IMR-90 (cell line): Measurements from ENCODE around the gene DCTN5. TPM values are rescaled to one million over a fixed set of nuclear protein-coding genes. Genes with fewer than 3 reads are reported as not detected.

ENCODE experiments used
- ATAC-seq: fragments of 200-7000 bp; cut with Tn5 transposase; 2 replicates; pipeline ENCODE4 v1.9.1; 2020; ENCODE audit warnings: low read depth, mild to moderate bottlenecking, moderate library complexity
- BruUV-seq: library from RNA; stranded (reverse); fragments of 400-500 nt; replicated peaks from 2 replicates; lab custom pipeline; 2021; lab: Mats Ljungman, UMichigan
- CTCF ChIA-PET: fragments of 300-600 bp; formaldehyde crosslinking; extraction: SDS; loops from one replicate; lab custom pipeline; 2021; ENCODE audit warnings: antibody characterized with exemption; lab: Yijun Ruan, JAX
- POLR2A ChIA-PET: fragments of 300-600 bp; sonication (Branson Sonifier 250); formaldehyde crosslinking; loops from one replicate; lab custom pipeline; 2022; ENCODE audit warnings: antibody characterized with exemption; ENCODE audit not compliant: unreplicated experiment; lab: Charles Lee
- DNase-seq: peaks from one replicate; pipeline ENCODE4 v3.0.0; 2013
- H2AFZ ChIP-seq: replicated peaks from 2 replicates; pipeline ENCODE3; 2013; ENCODE audit warnings: low read length, mild to moderate bottlenecking; ENCODE audit not compliant: poor library complexity
- H2AK5ac ChIP-seq: 2 replicates; pipeline ENCODE4 v1.6.1; 2013; ENCODE audit warnings: low read depth, low read length, inconsistent platforms
- H2AK9ac ChIP-seq: replicated peaks from 2 replicates; pipeline ENCODE3; 2013; ENCODE audit warnings: mild to moderate bottlenecking, low read depth, low read length, moderate library complexity; ENCODE audit not compliant: poor library complexity
- H2BK120ac ChIP-seq: 2 replicates; pipeline ENCODE4 v1.6.1; 2013; ENCODE audit warnings: low read depth, low read length, inconsistent platforms
- H2BK15ac ChIP-seq: 3 replicates; pipeline ENCODE4 v1.6.1; 2013; ENCODE audit warnings: low read depth, low read length, inconsistent platforms
- H2BK20ac ChIP-seq: 2 replicates; pipeline ENCODE4 v1.6.1; 2013; ENCODE audit warnings: low read depth, mild to moderate bottlenecking, inconsistent platforms, low read length, moderate library complexity
- H2BK5ac ChIP-seq: 2 replicates; pipeline ENCODE4 v1.6.1; 2013; ENCODE audit warnings: mild to moderate bottlenecking, low read depth, low read length, inconsistent platforms; ENCODE audit not compliant: poor library complexity, severe bottlenecking
- H3K14ac ChIP-seq: replicated peaks from 2 replicates; pipeline ENCODE4 v1.6.1; 2013; ENCODE audit warnings: low read depth, low read length, inconsistent platforms
- H3K18ac ChIP-seq: 2 replicates; pipeline ENCODE4 v1.6.1; 2013; ENCODE audit warnings: low read depth, low read length, control low read depth
- H3K23ac ChIP-seq: 2 replicates; pipeline ENCODE4 v1.6.1; 2013; ENCODE audit warnings: low read depth, low read length, inconsistent platforms
- H3K27ac ChIP-seq: 2 replicates; pipeline ENCODE4 v1.5.1; 2013; ENCODE audit warnings: mild to moderate bottlenecking, control low read depth, low read length; ENCODE audit not compliant: insufficient read depth
- H3K27me3 ChIP-seq: 2 replicates; pipeline ENCODE4 v1.6.1; 2013; ENCODE audit warnings: low read length; ENCODE audit not compliant: control insufficient read depth, insufficient read depth
- H3K36me3 ChIP-seq: 2 replicates; pipeline ENCODE4 v1.6.1; 2013; ENCODE audit warnings: low read length, mixed read lengths; ENCODE audit not compliant: control insufficient read depth, insufficient read depth
- H3K4ac ChIP-seq: 2 replicates; pipeline ENCODE4 v1.6.1; 2013; ENCODE audit warnings: low read depth, low read length, inconsistent platforms
- H3K4me1 ChIP-seq: 2 replicates; pipeline ENCODE4 v1.6.1; 2013; ENCODE audit warnings: low read length, mixed read lengths; ENCODE audit not compliant: control insufficient read depth, insufficient read depth
- H3K4me2 ChIP-seq: 2 replicates; pipeline ENCODE4 v1.6.1; 2013; ENCODE audit warnings: low read depth, mild to moderate bottlenecking, control low read depth, low read length, moderate library complexity
- H3K4me3 ChIP-seq: 2 replicates; pipeline ENCODE4 v1.5.1; 2013; ENCODE audit warnings: low read depth, mild to moderate bottlenecking, control low read depth, low read length, moderate library complexity; ENCODE audit not compliant: insufficient read depth
- H3K56ac ChIP-seq: 2 replicates; pipeline ENCODE4 v1.6.1; 2013; ENCODE audit warnings: low read length, inconsistent platforms; ENCODE audit not compliant: insufficient read depth; ENCODE audit errors: extremely low read depth
- H3K79me1 ChIP-seq, 2 experiments: 2 replicates each; pipeline ENCODE4 v1.6.1; 2013; ENCODE audit warnings: low read length in 2 of 2, inconsistent platforms in 1 of 2, low read depth in 1 of 2
- H3K9ac ChIP-seq: 2 replicates; pipeline ENCODE4 v1.6.1; 2013; ENCODE audit warnings: low read depth, low read length, control low read depth
- H3K9me1 ChIP-seq: 2 replicates; pipeline ENCODE4 v1.6.1; 2013; ENCODE audit warnings: low read length, inconsistent platforms; ENCODE audit not compliant: insufficient read depth
- H3K9me3 ChIP-seq: 2 replicates; pipeline ENCODE4 v1.6.1; 2013; ENCODE audit warnings: low read length; ENCODE audit not compliant: control insufficient read depth, insufficient read depth
- H4K20me1 ChIP-seq: 2 replicates; pipeline ENCODE4 v1.6.1; 2013; ENCODE audit warnings: low read length, inconsistent platforms; ENCODE audit not compliant: insufficient read depth
- H4K5ac ChIP-seq: 2 replicates; pipeline ENCODE4 v1.6.1; 2013; ENCODE audit warnings: mild to moderate bottlenecking, low read depth, low read length, control low read depth
- H4K8ac ChIP-seq, 2 experiments: 2 replicates each; pipeline ENCODE4 v1.6.1; 2013; ENCODE audit warnings: low read depth in 2 of 2, low read length in 2 of 2, control low read depth in 1 of 2, inconsistent platforms in 1 of 2
- H4K91ac ChIP-seq: 2 replicates; pipeline ENCODE4 v1.6.1; 2013; ENCODE audit warnings: low read depth, low read length, inconsistent platforms; ENCODE audit not compliant: insufficient read depth
- FOS ChIP-seq: fragments of 150-350 bp; IDR thresholded peaks from 2 replicates; pipeline ENCODE4 v1.6.1; 2016; ENCODE audit warnings: low read depth, low read length
- MAFK ChIP-seq: IDR thresholded peaks from 2 replicates; pipeline ENCODE4 v1.6.1; 2012; ENCODE audit warnings: low read depth, low read length, improper control_type of control experiment
- POLR2A ChIP-seq: IDR thresholded peaks from 2 replicates; pipeline ENCODE4 v1.6.1; 2012; ENCODE audit warnings: mild to moderate bottlenecking, low read depth, low read length
- WGBS, 2 experiments: methylation state at CpG; one replicate each; pipeline versions ENCODE4 v1.1.5 to v1.1.7; 2013; ENCODE audit warnings: missing lambda C conversion rate in 2 of 2; ENCODE audit not compliant: insufficient read length in 1 of 2; ENCODE audit errors: extremely low coverage in 2 of 2; 5-methylcytosine and 5-hydroxymethylcytosine counted together
- dilution Hi-C: fragments of 300-500 bp; cut with HindIII; formaldehyde crosslinking; loops from one replicate; pipeline ENCODE4 v1.14.3; 2018; ENCODE audit warnings: low sequenced_read_pairs; ENCODE audit not compliant: unreplicated experiment
- in situ Hi-C: fragments of 300-500 bp; cut with MboI; formaldehyde crosslinking; loops from 3 replicates; pipeline ENCODE4 v1.14.3; 2019; ENCODE audit warnings: low sequenced_read_pairs, inconsistent platforms, mixed read lengths
- intact Hi-C: fragments of 100-400 bp; cut with micrococcal nuclease; formaldehyde crosslinking; loops from 2 replicates; pipeline ENCODE4 v1.10.0; 2022
- polyA plus RNA-seq, 3 experiments: library from polyadenylated mRNA; depleted of rRNA; stranded (reverse); fragments of >200 nt; gene quantifications; 2 replicates each; pipeline ENCODE4 v1.2.3, GENCODE V29; 2012; ENCODE audit warnings: low replicate concordance in 1 of 3
- total RNA-seq: library from RNA; depleted of rRNA; stranded (reverse); fragments of >200 nt; gene quantifications from 2 replicates; pipeline ENCODE4 v1.2.3, GENCODE V29; 2012

Gene DCTN5
- total and polyA plus RNA-seq, 2 of the 4 experiments (the other 2 are of a cell fraction), result 49.6 to 111 TPM

GRCh38 chr16:23694644-23695373 lies 53.5 kb downstream of the DCTN5 start:
- peak; percentile 65 for ATAC-seq
- Histone ChIP-seq H3K79me1 (no peaks in the 10 kb centered on the region), H2BK15ac (no peak overlapping the region), H2BK20ac (no peak overlapping the region), H3K27me3 (no peaks in the 10 kb centered on the region), H3K4ac (no peak overlapping the region), H3K4me3 (no peak overlapping the region), H3K23ac (peak overlapping the region; percentile 17; the same call in 1 of the 2 replicates), H3K56ac (no peak overlapping the region), H3K9ac (0 out of 2 replicates have a peak overlapping the region, but pooled peaks have one; percentile 9), H2BK120ac (no peak overlapping the region), H2BK5ac (no peak overlapping the region), H3K9me3 (no peaks in the 10 kb centered on the region), H3K18ac (peak overlapping the region; percentile 5; the same call in 1 of the 2 replicates), H2AK9ac (peak overlapping the region; percentile 52), H4K8ac (peak overlapping the region; percentile 63 to 78; a peak in 3 of 4 replicates), H3K4me1 (peaks cover 11% of the 10 kb centered on the region), H3K9me1 (peaks cover 4% of the 10 kb centered on the region; the same call in 1 of the 2 replicates), H3K14ac (peak overlapping the region; percentile 44), H3K27ac (no peak overlapping the region; the same call in 1 of the 2 replicates), H2AK5ac (no peak overlapping the region), H2AFZ (peak overlapping the region; percentile 94), H4K91ac (peak overlapping the region; percentile 41; the same call in 1 of the 2 replicates), H3K36me3 (peaks cover 13% of the 10 kb centered on the region), H3K4me2 (peak overlapping the region; percentile 50; the same call in 1 of the 2 replicates), H4K5ac (peak overlapping the region; percentile 74), H4K20me1 (no peaks in the 10 kb centered on the region)
- dilution Hi-C loops, result no loop called here
- CTCF ChIA-PET, result no interaction called here
- in situ Hi-C loops, result loop anchor here (25.0 kb wide), 1 partner anchor 817 kb away; no protein-coding TSS in a partner anchor
- no TSS peak for BruUV-seq
- WGBS, 2 experiments, result 35% methylated on average over 11 of the region's 32 CpGs; no CpG with 5 or more reads in 1 of the 2 experiments
- peak; percentile 38 for DNase-seq
- intact Hi-C loops, result no loop called here
- TF ChIP-seq POLR2A (no peak), FOS (no peak), MAFK (no peak)
- POLR2A ChIA-PET, result interaction anchor here (0.6 kb wide), 1 partner anchor 244 kb away, joined by 3 read pairs; no protein-coding TSS in a partner anchor
